ENCODE measurements around the gene MPO. TPM values are rescaled to one million over a fixed set of nuclear protein-coding genes. Genes with fewer than 3 reads are reported as not detected.

MPO gene
- total RNA-seq, 2 donors from 2014 or later, result not detected

- no peak overlapping the region for H3K27ac Mint-ChIP-seq
- no peak for ATAC-seq
- no peak for DNase-seq (ENCODE audit: low spot score in 2 of 2)
- no peaks in the 10 kb centered on the region for H3K36me3 Mint-ChIP-seq
- no peaks in the 10 kb centered on the region for H3K9me3 Mint-ChIP-seq
These were observed 35.8 kb downstream of the MPO start for GRCh38 chr17:58244963-58245362.

- ATAC-seq, result peak; percentile 77 to 93
- Mint-ChIP-seq H3K27ac (no peak overlapping the region), H3K36me3 (no peaks in the 10 kb centered on the region), H3K9me3 (no peaks in the 10 kb centered on the region)
- no peak for DNase-seq (ENCODE audit: low spot score in 2 of 2)
These were observed 38.5 kb downstream of the MPO start for GRCh38 chr17:58242171-58242784.

GRCh38 chr17:58239987-58240386, 40.7 kb downstream of the MPO start:
- H3K9me3 Mint-ChIP-seq, result no peaks in the 10 kb centered on the region
- no peak overlapping the region for H3K27ac Mint-ChIP-seq
- DNase-seq (ENCODE audit: low spot score in 2 of 2) (no peak), ATAC-seq (no peak)
- H3K36me3 Mint-ChIP-seq, result no peaks in the 10 kb centered on the region

GRCh38 chr17:58238147-58238634, 42.5 kb downstream of the MPO start, which contains the start of gene LPO:
TSS of gene LPO (plus strand) at chr17:58238584. CDS start at chr17:58242980, 4,396 bp downstream.
- Mint-ChIP-seq H3K27ac (no peak within 1 kb of the TSS), H3K9me3 (no peaks in the 10 kb centered on the region), H3K36me3 (no peaks in the 10 kb centered on the region)
- DNase-seq (ENCODE audit: low spot score in 2 of 2) (no peak), ATAC-seq (no peak)

- ATAC-seq, result no peak
- Mint-ChIP-seq H3K9me3 (no peaks in the 10 kb centered on the region), H3K27ac (no peak overlapping the region), H3K36me3 (no peaks in the 10 kb centered on the region)
- DNase-seq (ENCODE audit: low spot score in 2 of 2), result no peak
These were observed 44.3 kb downstream of the MPO start for GRCh38 chr17:58236394-58236793.

- ATAC-seq (no peak), DNase-seq (ENCODE audit: low spot score in 2 of 2) (no peak)
- no peak overlapping the region for H3K27ac Mint-ChIP-seq
- H3K9me3 Mint-ChIP-seq, result no peaks in the 10 kb centered on the region
- no peaks in the 10 kb centered on the region for H3K36me3 Mint-ChIP-seq
These were observed 44.9 kb downstream of the MPO start for GRCh38 chr17:58235821-58236220.

- ATAC-seq (no peak), DNase-seq (ENCODE audit: low spot score in 2 of 2) (no peak)
- Mint-ChIP-seq H3K9me3 (no peaks in the 10 kb centered on the region), H3K36me3 (no peaks in the 10 kb centered on the region), H3K27ac (no peak overlapping the region)
These were observed 46.2 kb downstream of the MPO start for GRCh38 chr17:58234512-58234911.

GRCh38 chr17:58233543-58233942, 47.2 kb downstream of the MPO start:
- ATAC-seq (no peak), DNase-seq (ENCODE audit: low spot score in 2 of 2) (no peak)
- H3K27ac Mint-ChIP-seq, result no peak overlapping the region
- H3K9me3 Mint-ChIP-seq, result no peaks in the 10 kb centered on the region
- H3K36me3 Mint-ChIP-seq, result no peaks in the 10 kb centered on the region

GRCh38 chr17:58232707-58233156, 48.0 kb downstream of the MPO start:
- ATAC-seq, result peak; percentile 77 to 91
- DNase-seq (ENCODE audit: low spot score in 2 of 2), result no peak
- no peaks in the 10 kb centered on the region for H3K36me3 Mint-ChIP-seq
- no peak overlapping the region for H3K27ac Mint-ChIP-seq
- H3K9me3 Mint-ChIP-seq, result no peaks in the 10 kb centered on the region

GRCh38 chr17:58231641-58232040, 49.1 kb downstream of the MPO start:
- no peak for DNase-seq (ENCODE audit: low spot score in 2 of 2)
- no peak for ATAC-seq
- no peaks in the 10 kb centered on the region for H3K9me3 Mint-ChIP-seq
- no peak overlapping the region for H3K27ac Mint-ChIP-seq
- H3K36me3 Mint-ChIP-seq, result no peaks in the 10 kb centered on the region

- Mint-ChIP-seq H3K27ac (no peak overlapping the region), H3K9me3 (no peaks in the 10 kb centered on the region), H3K36me3 (no peaks in the 10 kb centered on the region)
- DNase-seq (ENCODE audit: low spot score in 2 of 2) (no peak), ATAC-seq (no peak)
These were observed 50.9 kb downstream of the MPO start for GRCh38 chr17:58229881-58230280.

- no peaks in the 10 kb centered on the region for H3K36me3 Mint-ChIP-seq
- DNase-seq (ENCODE audit: low spot score in 2 of 2) (no peak), ATAC-seq (no peak)
- no peak overlapping the region for H3K27ac Mint-ChIP-seq
- H3K9me3 Mint-ChIP-seq, result no peaks in the 10 kb centered on the region
These were observed 51.4 kb downstream of the MPO start for GRCh38 chr17:58229384-58229783.

GRCh38 chr17:58228679-58229078, 52.1 kb downstream of the MPO start:
- ATAC-seq (no peak), DNase-seq (ENCODE audit: low spot score in 2 of 2) (no peak)
- Mint-ChIP-seq H3K9me3 (no peaks in the 10 kb centered on the region), H3K27ac (no peak overlapping the region), H3K36me3 (no peaks in the 10 kb centered on the region)

GRCh38 chr17:58227733-58228132, 53.0 kb downstream of the MPO start:
- no peak for ATAC-seq
- DNase-seq (ENCODE audit: low spot score in 2 of 2), result no peak
- H3K36me3 Mint-ChIP-seq, result no peaks in the 10 kb centered on the region

GRCh38 chr17:58224315-58224714, 56.4 kb downstream of the MPO start:
- DNase-seq (ENCODE audit: low spot score in 2 of 2), result no peak
- H3K36me3 Mint-ChIP-seq, result peaks cover 2% of the 10 kb centered on the region in 2 donors
- no peak overlapping the region for H3K27ac Mint-ChIP-seq
- no peaks in the 10 kb centered on the region for H3K9me3 Mint-ChIP-seq
- ATAC-seq, result peak; percentile 43 to 70

More at GRCh38 chr17:58227733-58228132, 53.0 kb downstream of the MPO start:
- no peak overlapping the region for H3K27ac Mint-ChIP-seq
- no peaks in the 10 kb centered on the region for H3K9me3 Mint-ChIP-seq

Data from activated naive CD4-positive, alpha-beta T cell treated with anti-CD3 and anti-CD28 coated beads, Interleukin-2, amount 50 U/mL, for 72 hours (primary cell).